ENCODE results near the gene TRABD2B. TPM values are rescaled to one million over a fixed set of nuclear protein-coding genes. Genes with fewer than 3 reads are reported as not detected.

TRABD2B gene
- total RNA-seq, 1 donor from 2014 or later = 0.64 TPM

- no peak for ATAC-seq
Observed at GRCh38 chr1:48021792-48022191, 24.6 kb upstream of the TRABD2B start.

GRCh38 chr1:48019714-48020315 lies 22.6 kb upstream of the TRABD2B start:
- ATAC-seq = peak; percentile 96

GRCh38 chr1:48018799-48019198 lies 21.6 kb upstream of the TRABD2B start:
- ATAC-seq = peak; percentile 88

- ATAC-seq = no peak
Observed at GRCh38 chr1:48017716-48018115, 20.5 kb upstream of the TRABD2B start.

- ATAC-seq = no peak
Observed at GRCh38 chr1:48016515-48016914, 19.3 kb upstream of the TRABD2B start.

GRCh38 chr1:48013270-48013669 lies 16.1 kb upstream of the TRABD2B start:
- ATAC-seq = no peak

- ATAC-seq = peak; percentile 29
Observed at GRCh38 chr1:48007047-48007446, 9.9 kb upstream of the TRABD2B start.

GRCh38 chr1:48006264-48006663 lies 9.1 kb upstream of the TRABD2B start:
- no peak for ATAC-seq

- ATAC-seq = no peak
Observed at GRCh38 chr1:48005253-48006117, 8.3 kb upstream of the TRABD2B start.

- ATAC-seq = no peak
Observed at GRCh38 chr1:48003741-48004531, 6.8 kb upstream of the TRABD2B start.

GRCh38 chr1:48002142-48002541 lies 5.0 kb upstream of the TRABD2B start:
- ATAC-seq = peak; percentile 61

- no peak for ATAC-seq
Observed at GRCh38 chr1:48001696-48002095, 4.5 kb upstream of the TRABD2B start.

- no peak for ATAC-seq
Observed at GRCh38 chr1:48000883-48001282, 3.7 kb upstream of the TRABD2B start.

GRCh38 chr1:47999097-47999496 lies 1.9 kb upstream of the TRABD2B start:
- ATAC-seq = no peak

GRCh38 chr1:47998396-47998990 lies 1.3 kb upstream of the TRABD2B start:
- ATAC-seq = no peak

- peak; percentile 9 for ATAC-seq
Observed at GRCh38 chr1:47996406-47997226, 569 bp downstream of the TRABD2B start.

- no peak for ATAC-seq
Observed at GRCh38 chr1:47996060-47996405, 1.2 kb downstream of the TRABD2B start.

- ATAC-seq = no peak
Observed at GRCh38 chr1:47995306-47996050, 1.7 kb downstream of the TRABD2B start.

GRCh38 chr1:47993881-47994625 lies 3.1 kb downstream of the TRABD2B start:
- no peak for ATAC-seq

GRCh38 chr1:47993416-47993740 lies 3.8 kb downstream of the TRABD2B start:
- ATAC-seq = no peak

Measured in esophagus mucosa (tissue), 1 donor.